Upper lobe of left lung (tissue), 6 donors: Measurements from ENCODE around the gene LCMT1. TPM values are rescaled to one million over a fixed set of nuclear protein-coding genes. Genes with fewer than 3 reads are reported as not detected.
A peak's percentile ranks its signal among the peaks of the same experiment; 100 is the strongest.

Experiments used
- ATAC-seq, 2 donors: fragments of 200-7000 bp; cut with Tn5 transposase; one replicate each; pipeline ENCODE4 v1.9.1; 2022; ENCODE audit warnings: mild to moderate bottlenecking in 2 of 2, moderate library complexity in 2 of 2; ENCODE audit not compliant: low FRiP score in 2 of 2
- DNase-seq, 2 donors: peaks; one replicate each; pipeline ENCODE4 v3.0.0-alpha.2; 2019 to 2020
- H3K27ac ChIP-seq, 4 donors: fragments of 200-600 bp; sonication (generic); one replicate each; pipeline ENCODE4 v1.5.1; 2016 to 2019
- H3K27me3 ChIP-seq, 4 donors: fragments of 200-600 bp; sonication (generic); one replicate each; pipeline ENCODE4 v1.5.1; 2017 to 2019
- H3K36me3 ChIP-seq, 4 donors: fragments of 200-600 bp; sonication (generic); one replicate each; pipeline ENCODE4 v1.5.1; 2016 to 2019
- H3K4me1 ChIP-seq, 4 donors: fragments of 200-600 bp; sonication (generic); one replicate each; pipeline ENCODE4 v1.5.1; 2018 to 2019
- H3K4me3 ChIP-seq, 4 donors: fragments of 200-600 bp; sonication (generic); one replicate each; pipeline ENCODE4 v1.5.1; 2017 to 2019; ENCODE audit warnings: mild to moderate bottlenecking in 2 of 4, moderate library complexity in 1 of 4
- H3K9me3 ChIP-seq, 4 donors: fragments of 200-600 bp; sonication (generic); one replicate each; pipeline ENCODE4 v1.5.1; 2018 to 2019
- EP300 ChIP-seq, 4 donors: sonication (generic); formaldehyde crosslinking; IDR thresholded peaks; one replicate each; pipeline ENCODE4 v1.5.1; 2017; ENCODE audit warnings: antibody characterized with exemption in 4 of 4, control low read depth in 2 of 4
- POLR2A ChIP-seq, 4 donors: fragments of 450-650 bp; IDR thresholded peaks; one replicate each; pipeline ENCODE4 v1.5.1; 2016 to 2017; ENCODE audit warnings: antibody characterized with exemption in 4 of 4, mild to moderate bottlenecking in 2 of 4
- POLR2AphosphoS5 ChIP-seq, 2 donors: sonication (generic); formaldehyde crosslinking; IDR thresholded peaks; one replicate each; pipeline ENCODE4 v1.5.1; 2017; ENCODE audit warnings: antibody characterized with exemption in 2 of 2
- WGBS, 2 donors: methylation state at CpG; one replicate each; pipeline ENCODE4 v1.1.5; 2017 to 2018; 5-methylcytosine and 5-hydroxymethylcytosine counted together
- total RNA-seq, 6 donors: library from RNA; depleted of rRNA in 4 of 6; stranded (reverse); fragments of >200 nt in 4 of 6; gene quantifications; one replicate each; pipeline versions ENCODE4 v1.1.0 to v1.2.1, GENCODE V29; 2016 to 2021
- TF ChIP-seq, protein P1 (sequence below), 6 experiments: fragments of 450-650 bp in 4 of 6; fragments of 200-600 bp in 2 of 6; sonication (generic) in 2 of 6; IDR thresholded peaks; one replicate each; pipeline ENCODE4 v1.5.1; 2016 to 2019; ENCODE audit warnings: antibody characterized with exemption in 6 of 6
- donor health status: DM: no; HTN: no; CAD: no; lungs with moderate emphysema.
- donor health status: DM: no; HTN: yes; CAD: no; lungs with severe emphysema.

The LCMT1 gene
- total RNA-seq, 6 donors from 2014 or later = 20.8 to 37.8 (median 31.7) TPM

DNA sequence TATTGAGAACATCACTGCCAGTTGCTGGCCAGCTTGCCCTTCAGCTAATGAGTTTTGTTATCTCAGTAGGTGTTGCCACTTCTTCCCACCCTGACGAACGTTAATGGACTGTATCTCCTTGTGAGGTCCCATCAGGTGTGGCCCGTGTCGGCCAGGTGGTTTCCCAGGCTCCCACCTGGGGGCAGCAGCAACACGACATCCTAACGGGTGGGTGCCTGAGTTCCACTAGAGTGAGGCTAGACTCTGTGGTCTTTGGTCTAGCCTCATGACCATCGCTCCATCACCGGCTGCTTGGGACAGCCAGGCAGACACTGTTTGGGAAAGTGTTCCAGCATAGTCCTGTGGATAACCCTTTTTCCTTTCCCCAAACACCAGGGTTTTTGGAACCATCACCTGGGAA, 45.6 kb upstream of the LCMT1 start:
- peaks cover 5 to 14% (median 11%) of the 10 kb centered on the region in 4 donors for H3K4me1 ChIP-seq
- no peak overlapping the region for H3K4me3 ChIP-seq
- WGBS, 2 donors = 93 to 100% methylated on average over 3 to 8 of the region's 8 CpGs
- H3K9me3 ChIP-seq = no peaks in the 10 kb centered on the region
- no peaks in the 10 kb centered on the region for H3K36me3 ChIP-seq
- DNase-seq (no peak), ATAC-seq (no peak)
- H3K27ac ChIP-seq = peak overlapping the region in 2 of 4 donors; percentile 88 to 91
- no peaks in the 10 kb centered on the region for H3K27me3 ChIP-seq
- no peak for TF ChIP-seq POLR2A (IDR thresholded peaks at IDR 0.05)
- TF ChIP-seq POLR2AphosphoS5 (IDR thresholded peaks at IDR 0.05) = no peak
- TF ChIP-seq EP300 (IDR thresholded peaks at IDR 0.05) = no peak
- TF ChIP-seq, protein P1, sequence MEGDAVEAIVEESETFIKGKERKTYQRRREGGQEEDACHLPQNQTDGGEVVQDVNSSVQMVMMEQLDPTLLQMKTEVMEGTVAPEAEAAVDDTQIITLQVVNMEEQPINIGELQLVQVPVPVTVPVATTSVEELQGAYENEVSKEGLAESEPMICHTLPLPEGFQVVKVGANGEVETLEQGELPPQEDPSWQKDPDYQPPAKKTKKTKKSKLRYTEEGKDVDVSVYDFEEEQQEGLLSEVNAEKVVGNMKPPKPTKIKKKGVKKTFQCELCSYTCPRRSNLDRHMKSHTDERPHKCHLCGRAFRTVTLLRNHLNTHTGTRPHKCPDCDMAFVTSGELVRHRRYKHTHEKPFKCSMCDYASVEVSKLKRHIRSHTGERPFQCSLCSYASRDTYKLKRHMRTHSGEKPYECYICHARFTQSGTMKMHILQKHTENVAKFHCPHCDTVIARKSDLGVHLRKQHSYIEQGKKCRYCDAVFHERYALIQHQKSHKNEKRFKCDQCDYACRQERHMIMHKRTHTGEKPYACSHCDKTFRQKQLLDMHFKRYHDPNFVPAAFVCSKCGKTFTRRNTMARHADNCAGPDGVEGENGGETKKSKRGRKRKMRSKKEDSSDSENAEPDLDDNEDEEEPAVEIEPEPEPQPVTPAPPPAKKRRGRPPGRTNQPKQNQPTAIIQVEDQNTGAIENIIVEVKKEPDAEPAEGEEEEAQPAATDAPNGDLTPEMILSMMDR (IDR thresholded peaks at IDR 0.05) = no peak

- no peak for ATAC-seq
- Histone ChIP-seq H3K27ac (peak overlapping the region; percentile 84 to 96 (median 90)), H3K4me3 (peak overlapping the region; percentile 45 to 88 (median 69)), H3K4me1 (peaks cover 5 to 14% (median 11%) of the 10 kb centered on the region in 4 donors), H3K27me3 (no peaks in the 10 kb centered on the region), H3K9me3 (no peaks in the 10 kb centered on the region), H3K36me3 (no peaks in the 10 kb centered on the region)
- TF ChIP-seq EP300 (IDR thresholded peaks at IDR 0.05) = no peak
- WGBS, 2 donors = 38 to 48% methylated on average over 11 to 16 of the region's 16 CpGs
- DNase-seq = no peak
Measured at GRCh38 chr16:25066426-25066746, 45.2 kb upstream of the LCMT1 start.

DNA sequence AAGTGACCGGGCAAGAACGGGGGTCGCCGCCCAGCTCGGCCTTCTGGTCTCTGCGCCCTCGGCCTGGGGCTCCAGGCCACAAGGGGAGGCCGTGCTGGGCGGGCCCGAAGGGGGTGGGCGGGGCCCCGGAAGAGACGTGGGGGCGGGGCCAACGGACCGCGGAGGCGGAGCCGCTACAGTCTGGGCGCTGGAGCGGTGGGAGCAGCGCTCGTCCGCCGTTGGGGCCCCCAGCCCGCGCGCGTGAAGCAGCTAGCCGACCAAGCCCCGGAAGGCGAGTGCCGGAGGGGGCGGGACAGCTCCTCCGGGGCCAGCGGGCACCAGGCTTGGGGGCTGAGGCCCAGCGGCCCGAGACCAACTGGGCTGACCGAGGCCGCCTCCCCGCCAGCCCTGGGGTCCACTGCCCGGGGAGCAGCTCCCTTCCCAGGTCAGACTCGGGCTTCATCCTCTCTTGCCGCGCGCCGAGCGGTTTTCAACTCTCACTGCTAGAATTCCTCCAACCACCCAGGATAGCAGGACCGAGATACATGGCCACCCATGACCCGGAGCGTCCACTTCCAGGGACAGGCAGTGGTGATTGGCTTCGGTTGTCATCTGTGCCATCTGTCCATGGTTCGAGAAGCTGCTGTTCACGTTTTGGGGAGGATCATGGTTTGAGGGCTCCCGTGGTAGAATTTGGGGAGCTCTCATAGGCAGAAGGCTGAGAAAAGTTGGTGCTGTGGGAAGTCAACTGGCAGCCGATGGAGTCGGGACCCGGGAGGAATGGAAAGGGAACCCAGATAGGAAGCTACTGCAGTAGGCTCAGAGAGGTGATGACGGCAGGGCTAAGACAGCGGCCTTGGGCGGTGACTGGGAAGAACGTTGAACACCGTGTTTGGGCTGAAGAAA, 44.6 kb upstream of the LCMT1 start:
- H3K4me3 ChIP-seq = peak overlapping the region; percentile 45 to 88 (median 69)
- H3K4me1 ChIP-seq = peaks cover 5 to 14% (median 11%) of the 10 kb centered on the region in 4 donors
- H3K36me3 ChIP-seq = no peaks in the 10 kb centered on the region
- no peaks in the 10 kb centered on the region for H3K9me3 ChIP-seq
- DNase-seq = peak; percentile 86 to 97
- 1 to 4% methylated on average over 9 to 32 of the region's 63 CpGs for WGBS, 2 donors
- no peaks in the 10 kb centered on the region for H3K27me3 ChIP-seq
- H3K27ac ChIP-seq = peak overlapping the region; percentile 84 to 96 (median 90)
- peak; percentile 94 to 99 for ATAC-seq
- TF ChIP-seq POLR2AphosphoS5 (IDR thresholded peaks at IDR 0.05) (peak; percentile 62 to 86), POLR2A (IDR thresholded peaks at IDR 0.05) (peak in 3 of 4 donors; percentile 41 to 88 (median 72)), EP300 (IDR thresholded peaks at IDR 0.05) (no peak)
- TF ChIP-seq, protein P1 (IDR thresholded peaks at IDR 0.05) = peak in 1 of 6 experiments; percentile 6

GRCh38 chr16:25073854-25074253, 37.7 kb upstream of the LCMT1 start:
- Histone ChIP-seq H3K27me3 (no peaks in the 10 kb centered on the region), H3K4me3 (no peak overlapping the region), H3K27ac (no peak overlapping the region), H3K36me3 (no peaks in the 10 kb centered on the region), H3K4me1 (no peaks in the 10 kb centered on the region), H3K9me3 (no peaks in the 10 kb centered on the region)
- 84 to 91% methylated on average over 2 of the region's 2 CpGs for WGBS, 2 donors
- TF ChIP-seq, protein P1 (IDR thresholded peaks at IDR 0.05) = no peak
- TF ChIP-seq POLR2AphosphoS5 (IDR thresholded peaks at IDR 0.05) = no peak
- no peak for TF ChIP-seq EP300 (IDR thresholded peaks at IDR 0.05)
- no peak for TF ChIP-seq POLR2A (IDR thresholded peaks at IDR 0.05)
- ATAC-seq (no peak), DNase-seq (no peak)

- Histone ChIP-seq H3K27ac (no peak overlapping the region), H3K4me3 (no peak overlapping the region), H3K4me1 (no peaks in the 10 kb centered on the region), H3K27me3 (no peaks in the 10 kb centered on the region), H3K36me3 (no peaks in the 10 kb centered on the region), H3K9me3 (no peaks in the 10 kb centered on the region)
- no peak for ATAC-seq
- DNase-seq = no peak
- 92 to 96% methylated on average over 2 of the region's 2 CpGs for WGBS, 2 donors
- no peak for TF ChIP-seq EP300 (IDR thresholded peaks at IDR 0.05)
- no peak for TF ChIP-seq POLR2AphosphoS5 (IDR thresholded peaks at IDR 0.05)
- TF ChIP-seq, protein P1 (IDR thresholded peaks at IDR 0.05) = no peak
- TF ChIP-seq POLR2A (IDR thresholded peaks at IDR 0.05) = no peak
Measured at GRCh38 chr16:25078386-25078978, 33.1 kb upstream of the LCMT1 start.
